Keratinocyte (primary cell): ENCODE data around the gene PIANP.

Experiments
- CTCF ChIP-seq, 3 experiments: IDR thresholded peaks in 1 of 3; conservative IDR thresholded peaks in 1 of 3; optimal IDR thresholded peaks in 1 of 3; 2 replicates in 2 of 3; 3 replicates in 1 of 3; pipeline versions ENCODE3 to v1.5.1; 2011; ENCODE audit warnings: low read length in 3 of 3, mild to moderate bottlenecking in 3 of 3, moderate library complexity in 2 of 3, control low read depth in 1 of 3, inconsistent platforms in 1 of 3; ENCODE audit not compliant: insufficient read depth in 2 of 3; ENCODE audit errors: extremely low read depth in 1 of 3
- EZH2 ChIP-seq: IDR thresholded peaks from one replicate; pipeline ENCODE4 v1.6.1; 2012; ENCODE audit warnings: inconsistent platforms, mild to moderate bottlenecking, low read length, moderate library complexity

- TF ChIP-seq CTCF (optimal IDR thresholded peaks at IDR 0.05 in 1 of 3, IDR thresholded peaks at IDR 0.05 in 1 of 3, conservative IDR thresholded peaks at IDR 0.05 in 1 of 3; ENCODE audit: extremely low read depth in 1 of 3, insufficient read depth in 2 of 3, low read length in 3 of 3) (no peak), EZH2 (no peak)
These were observed 24.7 kb upstream of the PIANP start for GRCh38 chr12:6725350-6725749.
